Measurements from ENCODE around the gene TSHR. TPM values are rescaled to one million over a fixed set of nuclear protein-coding genes. Genes with fewer than 3 reads are reported as not detected.

TSHR gene
- total RNA-seq, 3 donors from 2014 or later (not counting 1 experiment from before 2014, with no cell fraction given), result 0.80 TPM; not detected in 2

DNA sequence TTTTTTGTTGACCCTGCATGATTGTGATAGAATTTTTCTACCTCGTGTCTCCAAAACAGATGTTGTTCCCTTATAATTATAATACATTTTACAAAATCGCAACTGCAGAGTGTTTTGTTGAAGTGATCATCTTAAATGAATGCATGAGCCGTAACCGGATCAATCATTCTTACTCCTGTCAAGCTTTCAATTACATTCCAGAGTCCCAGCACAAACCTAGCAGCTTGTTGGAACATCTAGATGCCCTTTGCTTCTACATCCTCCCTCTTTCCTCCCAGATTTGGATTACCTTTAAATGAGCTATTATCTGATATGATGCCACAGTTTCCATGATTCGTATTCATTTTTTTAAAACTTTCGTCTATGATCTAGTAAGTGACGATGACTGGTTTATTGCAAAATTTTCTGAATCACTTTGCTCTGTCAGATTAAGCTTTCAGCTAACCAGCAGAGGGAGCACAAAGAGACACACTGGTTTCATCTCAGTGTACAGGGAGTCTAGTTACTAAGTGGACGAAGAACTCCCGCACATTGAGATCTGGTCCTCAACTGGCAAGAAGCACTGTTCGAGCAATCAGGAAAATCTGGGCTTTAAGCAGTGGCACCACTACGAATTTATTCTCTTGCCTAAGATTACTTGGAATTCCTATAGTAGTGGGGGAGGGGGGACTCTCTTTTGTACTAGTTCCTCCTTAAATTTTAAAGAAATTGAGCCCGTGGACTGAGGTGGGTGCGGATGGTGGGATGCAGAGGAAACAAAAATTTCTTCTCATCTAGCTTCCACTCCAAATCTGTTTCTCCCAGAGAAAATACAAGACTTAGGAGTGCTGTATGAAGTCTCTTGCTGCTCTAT, 40.9 kb downstream of the TSHR start:
- DNase-seq, result peak in 1 of 2 donors; percentile 66
- Histone ChIP-seq H3K4me3 (ENCODE audit: low read length) (no peak overlapping the region), H3K4me1 (ENCODE audit: control insufficient read depth, insufficient read depth, low read length) (no peaks in the 10 kb centered on the region), H3K9me3 (ENCODE audit: control insufficient read depth, insufficient read depth, low read length) (no peaks in the 10 kb centered on the region), H3K27me3 (ENCODE audit: control insufficient read depth, insufficient read depth, low read length) (peaks cover 17% of the 10 kb centered on the region), H3K27ac (ENCODE audit: low read length) (no peak overlapping the region), H3K36me3 (ENCODE audit: control insufficient read depth, insufficient read depth, low read length) (no peaks in the 10 kb centered on the region)
- WGBS (ENCODE audit: insufficient coverage), result 55% methylated on average over 9 of the region's 13 CpGs
- intact Hi-C loops (cut with micrococcal nuclease), result loop anchor here (1.0 to 2.0 kb wide), 3 partner anchors 174 to 469 kb away; no protein-coding TSS in a partner anchor
- TF ChIP-seq, protein P1, sequence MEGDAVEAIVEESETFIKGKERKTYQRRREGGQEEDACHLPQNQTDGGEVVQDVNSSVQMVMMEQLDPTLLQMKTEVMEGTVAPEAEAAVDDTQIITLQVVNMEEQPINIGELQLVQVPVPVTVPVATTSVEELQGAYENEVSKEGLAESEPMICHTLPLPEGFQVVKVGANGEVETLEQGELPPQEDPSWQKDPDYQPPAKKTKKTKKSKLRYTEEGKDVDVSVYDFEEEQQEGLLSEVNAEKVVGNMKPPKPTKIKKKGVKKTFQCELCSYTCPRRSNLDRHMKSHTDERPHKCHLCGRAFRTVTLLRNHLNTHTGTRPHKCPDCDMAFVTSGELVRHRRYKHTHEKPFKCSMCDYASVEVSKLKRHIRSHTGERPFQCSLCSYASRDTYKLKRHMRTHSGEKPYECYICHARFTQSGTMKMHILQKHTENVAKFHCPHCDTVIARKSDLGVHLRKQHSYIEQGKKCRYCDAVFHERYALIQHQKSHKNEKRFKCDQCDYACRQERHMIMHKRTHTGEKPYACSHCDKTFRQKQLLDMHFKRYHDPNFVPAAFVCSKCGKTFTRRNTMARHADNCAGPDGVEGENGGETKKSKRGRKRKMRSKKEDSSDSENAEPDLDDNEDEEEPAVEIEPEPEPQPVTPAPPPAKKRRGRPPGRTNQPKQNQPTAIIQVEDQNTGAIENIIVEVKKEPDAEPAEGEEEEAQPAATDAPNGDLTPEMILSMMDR (IDR thresholded peaks at IDR 0.05), result peak; percentile 47
- H3K27me3 Mint-ChIP-seq (ENCODE audit: low read depth in 2 of 2), result peaks cover 26 to 31% of the 10 kb centered on the region in 2 donors
- peaks cover 0 to 6% of the 10 kb centered on the region in 2 donors for H3K4me1 Mint-ChIP-seq
- H3K36me3 Mint-ChIP-seq, result no peaks in the 10 kb centered on the region
- no peak overlapping the region for H3K4me3 Mint-ChIP-seq
- H3K27ac Mint-ChIP-seq, result no peak overlapping the region
- H3K9me3 Mint-ChIP-seq, result no peaks in the 10 kb centered on the region
- ATAC-seq, result peak; percentile 60 to 76 (median 64)

DNA sequence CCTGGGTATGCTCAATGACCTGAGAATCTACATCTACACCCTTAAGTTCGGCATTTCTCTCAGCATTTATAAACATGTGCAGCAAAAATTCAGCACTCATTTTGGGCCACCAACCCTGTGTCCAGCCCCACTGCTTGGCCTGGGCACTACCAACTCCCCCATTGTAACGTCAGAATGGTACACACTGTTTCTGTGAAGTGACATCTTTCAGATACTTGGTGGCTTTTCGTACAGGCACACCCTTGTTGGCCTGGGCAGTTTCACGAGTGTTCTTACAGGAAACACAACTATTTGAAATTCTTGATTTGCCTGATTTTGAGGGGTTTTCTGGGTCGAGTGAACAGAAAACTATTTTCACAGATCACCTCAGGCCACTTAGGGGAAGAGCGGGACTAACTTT, 46.0 kb downstream of the TSHR start:
- H3K36me3 ChIP-seq (ENCODE audit: control insufficient read depth, insufficient read depth, low read length), result no peaks in the 10 kb centered on the region
- Mint-ChIP-seq H3K36me3 (no peaks in the 10 kb centered on the region), H3K27ac (no peak overlapping the region), H3K9me3 (no peaks in the 10 kb centered on the region), H3K4me1 (peaks cover 0 to 3% of the 10 kb centered on the region in 2 donors), H3K4me3 (no peak overlapping the region), H3K27me3 (ENCODE audit: low read depth in 2 of 2) (peaks cover 24 to 25% of the 10 kb centered on the region in 2 donors)
- H3K27ac ChIP-seq (ENCODE audit: low read length), result no peak overlapping the region
- peaks cover 15% of the 10 kb centered on the region for H3K27me3 ChIP-seq (ENCODE audit: control insufficient read depth, insufficient read depth, low read length)
- TF ChIP-seq, protein P1 (IDR thresholded peaks at IDR 0.05), result no peak
- WGBS (ENCODE audit: insufficient coverage), result 70% methylated on average over 6 of the region's 6 CpGs
- ATAC-seq, result no peak
- intact Hi-C loops (cut with micrococcal nuclease), result no loop called here
- no peaks in the 10 kb centered on the region for H3K9me3 ChIP-seq (ENCODE audit: control insufficient read depth, insufficient read depth, low read length)
- H3K4me1 ChIP-seq (ENCODE audit: control insufficient read depth, insufficient read depth, low read length), result no peaks in the 10 kb centered on the region
- no peak overlapping the region for H3K4me3 ChIP-seq (ENCODE audit: low read length)
- DNase-seq, result no peak

DNA sequence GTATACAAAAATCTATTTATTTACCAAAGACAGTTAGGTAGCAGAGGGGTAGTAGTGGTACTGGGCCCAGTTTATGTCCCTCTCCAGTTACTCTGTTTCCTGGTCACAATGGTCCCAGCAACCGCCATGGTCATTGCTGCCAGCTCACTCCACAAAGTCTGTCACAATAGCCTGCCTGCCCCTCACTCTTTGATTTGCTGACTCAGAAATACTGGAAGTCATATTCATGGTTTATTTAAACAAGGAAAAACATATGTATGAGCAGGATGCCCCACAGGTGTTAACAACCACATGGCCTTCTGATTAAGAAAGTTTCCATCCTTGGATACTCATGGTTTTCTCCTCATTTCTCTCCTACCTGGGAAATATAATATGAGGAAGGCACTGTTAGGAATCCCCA, 49.2 kb downstream of the TSHR start:
- Histone ChIP-seq H3K9me3 (ENCODE audit: control insufficient read depth, insufficient read depth, low read length) (no peaks in the 10 kb centered on the region), H3K4me3 (ENCODE audit: low read length) (no peak overlapping the region), H3K4me1 (ENCODE audit: control insufficient read depth, insufficient read depth, low read length) (no peaks in the 10 kb centered on the region), H3K27me3 (ENCODE audit: control insufficient read depth, insufficient read depth, low read length) (no peaks in the 10 kb centered on the region), H3K36me3 (ENCODE audit: control insufficient read depth, insufficient read depth, low read length) (no peaks in the 10 kb centered on the region), H3K27ac (ENCODE audit: low read length) (no peak overlapping the region)
- DNase-seq (no peak), ATAC-seq (no peak)
- Mint-ChIP-seq H3K9me3 (no peaks in the 10 kb centered on the region), H3K4me1 (no peaks in the 10 kb centered on the region), H3K27me3 (ENCODE audit: low read depth in 2 of 2) (peaks cover 0 to 11% of the 10 kb centered on the region in 2 donors), H3K4me3 (no peak overlapping the region), H3K36me3 (no peaks in the 10 kb centered on the region), H3K27ac (no peak overlapping the region)
- TF ChIP-seq, protein P1 (IDR thresholded peaks at IDR 0.05), result no peak
- WGBS (ENCODE audit: insufficient coverage), result 89% methylated on average over 1 of the region's 1 CpG
- intact Hi-C loops (cut with micrococcal nuclease), result no loop called here
